ENCODE data around the gene NT5C3B.
A peak's percentile ranks its signal among the peaks of the same experiment; 100 is the strongest.

NT5C3B gene

GRCh38 chr17:41806685-41807445, 29.2 kb downstream of the NT5C3B start:
- no peak for DNase-seq

- no peak for DNase-seq
Measured at GRCh38 chr17:41803049-41804020, 32.7 kb downstream of the NT5C3B start.

GRCh38 chr17:41801374-41802271, 34.4 kb downstream of the NT5C3B start:
- DNase-seq = peak; percentile 40 to 55

GRCh38 chr17:41800601-41801373, 35.2 kb downstream of the NT5C3B start:
- DNase-seq = peak; percentile 43 to 50

GRCh38 chr17:41799366-41799765, 36.7 kb downstream of the NT5C3B start:
- no peak for DNase-seq

- DNase-seq = no peak
Measured at GRCh38 chr17:41797377-41797776, 38.7 kb downstream of the NT5C3B start.

GRCh38 chr17:41796121-41796895, 39.7 kb downstream of the NT5C3B start:
- DNase-seq = no peak

- no peak for DNase-seq
Measured at GRCh38 chr17:41794540-41794975, 41.5 kb downstream of the NT5C3B start.

GRCh38 chr17:41793784-41794539, 42.1 kb downstream of the NT5C3B start:
- no peak for DNase-seq

- DNase-seq = no peak
Measured at GRCh38 chr17:41792845-41793783, 42.9 kb downstream of the NT5C3B start.

- no peak for DNase-seq
Measured at GRCh38 chr17:41787021-41787418, 49.0 kb downstream of the NT5C3B start.

- DNase-seq = peak; percentile 98
Measured at GRCh38 chr17:41786227-41787020, 49.6 kb downstream of the NT5C3B start, which contains the start of gene JUP. TSS of gene JUP (minus strand) at chr17:41786711. CDS start at chr17:41771854, 14,857 bp downstream.

GRCh38 chr17:41785859-41786226, 50.2 kb downstream of the NT5C3B start:
- DNase-seq = peak in 1 of 2 experiments; percentile 8

- DNase-seq = no peak
Measured at GRCh38 chr17:41785091-41785858, 50.8 kb downstream of the NT5C3B start.

GRCh38 chr17:41784207-41784744, 51.8 kb downstream of the NT5C3B start:
- DNase-seq = no peak

- no peak for DNase-seq
Measured at GRCh38 chr17:41782142-41782541, 53.9 kb downstream of the NT5C3B start.
